GM18870 (cell line): Measurements from ENCODE around the gene DIPK1B.

Experiments used
- ATAC-seq: cut with Tn5 transposase; IDR thresholded peaks from one replicate; pipeline ENCODE4 v1.9.1; 2021; ENCODE audit warnings: moderate library complexity; ENCODE audit not compliant: unreplicated experiment

DIPK1B gene

GRCh38 chr9:136686534-136686793, 25.9 kb upstream of the DIPK1B start:
- ATAC-seq: no peak

- no peak for ATAC-seq
These were observed 25.3 kb upstream of the DIPK1B start, which contains the start of gene AGPAT2 for GRCh38 chr9:136686794-136687711. Gene AGPAT2 (minus strand): TSS chr9:136687457. CDS start chr9:136687357, 100 bp downstream.

GRCh38 chr9:136687721-136688223, 24.6 kb upstream of the DIPK1B start:
- no peak for ATAC-seq

- ATAC-seq: no peak
These were observed 23.9 kb upstream of the DIPK1B start for GRCh38 chr9:136688274-136689107.

GRCh38 chr9:136689108-136689460, 23.3 kb upstream of the DIPK1B start:
- no peak for ATAC-seq

- no peak for ATAC-seq
These were observed 22.1 kb upstream of the DIPK1B start for GRCh38 chr9:136690104-136690805.

- no peak for ATAC-seq
These were observed 21.5 kb upstream of the DIPK1B start for GRCh38 chr9:136690806-136691261.

GRCh38 chr9:136691316-136692184, 20.8 kb upstream of the DIPK1B start:
- no peak for ATAC-seq

GRCh38 chr9:136692185-136693134, 19.9 kb upstream of the DIPK1B start:
- ATAC-seq: no peak

GRCh38 chr9:136693135-136693489, 19.3 kb upstream of the DIPK1B start:
- no peak for ATAC-seq

- no peak for ATAC-seq
These were observed 18.7 kb upstream of the DIPK1B start for GRCh38 chr9:136693490-136694162.

GRCh38 chr9:136694163-136694871, 18.1 kb upstream of the DIPK1B start:
- no peak for ATAC-seq

- no peak for ATAC-seq
These were observed 17.5 kb upstream of the DIPK1B start for GRCh38 chr9:136694872-136695247.

- no peak for ATAC-seq
These were observed 16.9 kb upstream of the DIPK1B start for GRCh38 chr9:136695435-136695895.

- ATAC-seq: no peak
These were observed 16.4 kb upstream of the DIPK1B start for GRCh38 chr9:136695955-136696354.

- ATAC-seq: no peak
These were observed 15.9 kb upstream of the DIPK1B start for GRCh38 chr9:136696502-136696901.

GRCh38 chr9:136697146-136697820, 15.1 kb upstream of the DIPK1B start:
- no peak for ATAC-seq
